HepG2 (cell line): Measurements from ENCODE around the gene FOXG1. TPM values are rescaled to one million over a fixed set of nuclear protein-coding genes. Genes with fewer than 3 reads are reported as not detected.

Source experiments
- ATAC-seq: fragments of 200-7000 bp; cut with Tn5 transposase; 3 replicates; pipeline ENCODE4 v1.9.1; 2020; ENCODE audit warnings: mild to moderate bottlenecking, moderate library complexity
- BruUV-seq: library from RNA; stranded (reverse); fragments of 400-500 nt; replicated peaks from 2 replicates; lab custom pipeline; 2021; lab: Mats Ljungman, UMichigan
- CTCF ChIA-PET: fragments of 300-600 bp; formaldehyde crosslinking; extraction: SDS; loops from one replicate; lab custom pipeline; 2021; ENCODE audit warnings: low total read pairs, inconsistent platforms, low intra/inter-chr PET ratio; lab: Yijun Ruan, JAX
- POLR2A ChIA-PET: fragments of 350-600 bp; sonication (Branson Sonifier 250); formaldehyde crosslinking; loops from one replicate; lab custom pipeline; 2020; ENCODE audit warnings: antibody characterized with exemption, inconsistent platforms; lab: Yijun Ruan, JAX
- DNase-seq: peaks from one replicate; pipeline ENCODE4 v3.0.0-alpha.2; 2015; ENCODE audit warnings: low spot score
- FAIRE-seq: peaks from 3 replicates; lab custom pipeline; 2011; peaks lifted over from hg19 to GRCh38; lab: Jason Lieb, UNC
- H2AFZ ChIP-seq: one replicate; pipeline ENCODE4 v1.6.1; 2011; ENCODE audit warnings: low read length, inconsistent platforms
- H3K27ac ChIP-seq: fragments of 300-600 bp; 3 replicates; pipeline ENCODE4 v1.8.0; 2011; ENCODE audit warnings: mixed run types, mild to moderate bottlenecking, mixed read lengths, low read length, inconsistent platforms; ENCODE audit not compliant: insufficient read depth; ENCODE audit errors: extremely low read length
- H3K27me3 ChIP-seq, 2 experiments: fragments of 200-600 bp in 1 of 2; 2 replicates in 1 of 2; 3 replicates in 1 of 2; pipeline versions ENCODE4 v1.6.0 to v1.8.0; 2011; ENCODE audit warnings: low read length in 2 of 2, mild to moderate bottlenecking in 2 of 2, moderate library complexity in 2 of 2, inconsistent platforms in 1 of 2; ENCODE audit not compliant: insufficient read depth in 2 of 2, control insufficient read depth in 1 of 2
- H3K36me3 ChIP-seq, 2 experiments: fragments of 200-600 bp in 1 of 2; replicated peaks in 1 of 2; 2 replicates in 1 of 2; 3 replicates in 1 of 2; pipeline versions ENCODE4 v1.5.1 to v1.8.0; 2011; ENCODE audit warnings: low read length in 2 of 2, inconsistent platforms in 1 of 2; ENCODE audit not compliant: insufficient read depth in 2 of 2, control insufficient read depth in 1 of 2
- H3K4me1 ChIP-seq: 2 replicates; pipeline ENCODE4 v1.5.1; 2012; ENCODE audit warnings: low read length, inconsistent platforms; ENCODE audit not compliant: insufficient read depth
- H3K4me2 ChIP-seq: 2 replicates; pipeline ENCODE4 v1.6.0; 2011; ENCODE audit warnings: low read depth, low read length, inconsistent platforms
- H3K4me3 ChIP-seq, 3 experiments: fragments of 200-600 bp in 1 of 3; sonication (generic), shearing (Covaris generic) in 1 of 3; replicated peaks in 1 of 3; 2 replicates each; pipeline ENCODE4 v1.5.1; 2011 to 2016; ENCODE audit warnings: low read length in 3 of 3, inconsistent platforms in 2 of 3, low read depth in 2 of 3, mild to moderate bottlenecking in 2 of 3, control low read depth in 1 of 3, mixed read lengths in 1 of 3; ENCODE audit not compliant: insufficient read depth in 1 of 3
- H3K79me2 ChIP-seq: one replicate; pipeline ENCODE4 v1.6.1; 2011; ENCODE audit warnings: low read length, inconsistent platforms; ENCODE audit not compliant: insufficient read depth
- H3K9ac ChIP-seq: 2 replicates; pipeline ENCODE4 v1.6.0; 2011; ENCODE audit warnings: mild to moderate bottlenecking, low read depth, low read length, inconsistent platforms; ENCODE audit not compliant: insufficient read depth
- H3K9me3 ChIP-seq: 2 replicates; pipeline ENCODE4 v1.5.1; 2012; ENCODE audit warnings: mild to moderate bottlenecking, low read length
- H4K20me1 ChIP-seq: 2 replicates; pipeline ENCODE4 v1.6.0; 2011; ENCODE audit warnings: inconsistent platforms, mild to moderate bottlenecking, low read length, moderate library complexity; ENCODE audit not compliant: insufficient read depth
- GABPA ChIP-seq, 2 experiments: IDR thresholded peaks; 2 replicates each; pipeline ENCODE4 v1.6.1; 2011 to 2016; ENCODE audit warnings: low read depth in 2 of 2, low read length in 1 of 2, missing biosample characterization in 1 of 2, missing genetic modification characterization in 1 of 2
- GABPB1 ChIP-seq: IDR thresholded peaks from 2 replicates; pipeline ENCODE4 v1.6.1; 2016; ENCODE audit warnings: mild to moderate bottlenecking, missing genetic modification reagents, moderate library complexity, missing compliant biosample characterization
- KLF15 ChIP-seq: sonication (generic); formaldehyde crosslinking; IDR thresholded peaks from 2 replicates; pipeline ENCODE4 v1.8.1; 2023; ENCODE audit warnings: borderline replicate concordance, mild to moderate bottlenecking, inconsistent platforms, missing genetic modification reagents, mixed read lengths
- MAFK ChIP-seq, 2 experiments: IDR thresholded peaks in 1 of 2; conservative IDR thresholded peaks in 1 of 2; 2 replicates each; pipeline ENCODE4 v1.6.1; 2011; ENCODE audit warnings: improper control_type of control experiment in 2 of 2, low read length in 2 of 2
- ZNF143 ChIP-seq: sonication (generic); formaldehyde crosslinking; IDR thresholded peaks from 2 replicates; pipeline ENCODE4 v1.4.0; 2020; ENCODE audit warnings: missing genetic modification reagents
- ZNF350 ChIP-seq: sonication (generic); formaldehyde crosslinking; IDR thresholded peaks from 2 replicates; pipeline ENCODE4 v1.4.0; 2020; ENCODE audit warnings: mild to moderate bottlenecking, low read depth, missing genetic modification reagents, borderline replicate concordance
- WGBS: methylation state at CpG from one replicate; pipeline ENCODE4 v1.1.6; 2017; ENCODE audit warnings: low lambda C conversion rate; 5-methylcytosine and 5-hydroxymethylcytosine counted together
- in situ Hi-C: cut with HindIII; loops from 2 replicates; pipeline ENCODE4 v1.10.0; 2017; ENCODE audit warnings: low pct_unique_long_range_greater_than_20kb; ENCODE audit not compliant: extremely low pct_ligation_motif_present
- intact Hi-C: fragments of 100-400 bp; cut with micrococcal nuclease; formaldehyde crosslinking; loops from one replicate; pipeline ENCODE4 v1.10.0; 2022; ENCODE audit not compliant: unreplicated experiment
- polyA plus RNA-seq, 8 experiments: library from polyadenylated mRNA; depleted of rRNA in 3 of 8; stranded (reverse) in 7 of 8; unstranded in 1 of 8; fragments of >200 nt; fragmentation: Illumina TruSeq in 4 of 8; extraction: Trizol in 4 of 8; gene quantifications; 2 replicates each; pipeline versions ENCODE4 v1.2.1 to v1.2.3, GENCODE V29; 2011 to 2016; ENCODE audit warnings: low read depth in 4 of 8, missing spikeins in 1 of 8, mixed read lengths in 1 of 8; ENCODE audit not compliant: insufficient read depth in 1 of 8
- total RNA-seq, 5 experiments: library from RNA; depleted of rRNA; stranded (reverse); fragments of >200 nt; fragmentation: Illumina TruSeq; extraction: Trizol; gene quantifications; 2 replicates each; pipeline ENCODE4 v1.2.3, GENCODE V29; 2016; ENCODE audit warnings: low read depth in 1 of 5
- TF ChIP-seq, protein P1 (sequence below): sonication (generic); formaldehyde crosslinking; IDR thresholded peaks from 2 replicates; pipeline ENCODE4 v1.5.1; 2020; ENCODE audit warnings: missing genetic modification reagents, mild to moderate bottlenecking, borderline replicate concordance
- TF ChIP-seq, protein P2 (sequence below): IDR thresholded peaks from 2 replicates; pipeline ENCODE4 v1.6.1; 2016; ENCODE audit warnings: missing compliant biosample characterization, missing genetic modification reagents, borderline replicate concordance

FOXG1 gene
- total and polyA plus RNA-seq, 2 of the 13 experiments (the other 11 are each of a cell fraction or from before 2014, with no cell fraction given) = not detected

DNA sequence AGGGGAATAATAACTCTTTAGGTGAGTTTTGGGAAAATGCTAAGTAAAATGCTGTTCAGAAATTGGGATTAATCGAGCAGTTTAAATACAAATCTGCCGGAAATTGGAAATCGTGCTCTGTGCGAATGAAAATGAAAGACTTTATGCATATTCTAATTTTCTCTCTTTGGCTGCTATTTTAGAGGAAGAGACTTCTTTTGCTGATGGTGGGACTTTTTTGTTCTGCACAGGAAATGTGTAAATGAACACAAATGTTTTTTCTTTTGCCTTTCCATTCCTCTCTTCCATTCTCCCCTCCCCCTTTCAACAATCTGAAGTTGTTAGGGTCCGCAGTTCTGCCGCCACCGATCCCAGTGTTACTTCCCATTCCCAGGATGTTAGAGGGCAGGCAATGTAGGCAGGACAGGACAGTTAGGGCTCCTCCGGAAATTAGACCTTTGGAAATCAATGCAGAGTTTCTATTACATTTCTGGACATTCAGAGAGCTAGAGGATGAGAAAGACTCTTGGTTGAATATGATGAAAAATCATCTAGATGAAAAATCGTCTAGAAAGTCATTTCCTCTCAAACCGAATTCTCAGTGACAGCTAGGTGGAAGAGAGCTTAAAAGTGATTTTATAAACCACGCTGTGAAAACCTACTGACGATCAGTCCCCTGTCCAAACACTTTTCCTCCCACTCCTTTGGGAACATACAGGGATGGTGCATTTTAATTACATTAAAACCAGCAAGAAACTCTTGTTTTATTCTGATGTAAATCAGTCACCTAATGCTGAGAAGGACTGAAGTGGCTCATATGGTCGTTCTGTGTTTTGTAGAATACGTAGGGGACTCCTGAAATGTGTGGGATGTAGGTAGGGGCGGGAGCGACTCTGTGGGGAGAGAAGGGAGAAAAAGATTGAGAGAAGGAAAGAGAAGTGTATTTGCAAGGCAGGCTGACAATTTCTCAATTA is 17.8 kb downstream of the FOXG1 start:
- DNase-seq = no peak
- Histone ChIP-seq H3K4me1 (no peaks in the 10 kb centered on the region), H3K9ac (no peak overlapping the region), H3K9me3 (peaks cover 30% of the 10 kb centered on the region), H4K20me1 (no peaks in the 10 kb centered on the region), H3K4me3 (no peak overlapping the region), H3K36me3 (no peaks in the 10 kb centered on the region), H2AFZ (no peak overlapping the region), H3K4me2 (no peak overlapping the region), H3K27me3 (no peaks in the 10 kb centered on the region)
- FAIRE-seq = no peak
- CTCF ChIA-PET = no interaction called here
- intact Hi-C loops = no loop called here
- no TSS peak for BruUV-seq
- WGBS = 28% methylated on average over 16 of the region's 16 CpGs
- in situ Hi-C loops = no loop called here
- no peak for TF ChIP-seq ZNF350
- TF ChIP-seq MAFK (conservative IDR thresholded peaks at IDR 0.05 in 1 of 2, IDR thresholded peaks at IDR 0.05 in 1 of 2; ENCODE audit: low read length in 2 of 2) = peak in 1 of 2 experiments; percentile 10; a peak in 1 of 4 replicates
- TF ChIP-seq, all 625 proteins: peak for 1
- Histone ChIP-seq H3K27ac (no peak overlapping the region), H3K79me2 (no peaks in the 10 kb centered on the region)
- ATAC-seq = no peak
- POLR2A ChIA-PET = no interaction called here

DNA sequence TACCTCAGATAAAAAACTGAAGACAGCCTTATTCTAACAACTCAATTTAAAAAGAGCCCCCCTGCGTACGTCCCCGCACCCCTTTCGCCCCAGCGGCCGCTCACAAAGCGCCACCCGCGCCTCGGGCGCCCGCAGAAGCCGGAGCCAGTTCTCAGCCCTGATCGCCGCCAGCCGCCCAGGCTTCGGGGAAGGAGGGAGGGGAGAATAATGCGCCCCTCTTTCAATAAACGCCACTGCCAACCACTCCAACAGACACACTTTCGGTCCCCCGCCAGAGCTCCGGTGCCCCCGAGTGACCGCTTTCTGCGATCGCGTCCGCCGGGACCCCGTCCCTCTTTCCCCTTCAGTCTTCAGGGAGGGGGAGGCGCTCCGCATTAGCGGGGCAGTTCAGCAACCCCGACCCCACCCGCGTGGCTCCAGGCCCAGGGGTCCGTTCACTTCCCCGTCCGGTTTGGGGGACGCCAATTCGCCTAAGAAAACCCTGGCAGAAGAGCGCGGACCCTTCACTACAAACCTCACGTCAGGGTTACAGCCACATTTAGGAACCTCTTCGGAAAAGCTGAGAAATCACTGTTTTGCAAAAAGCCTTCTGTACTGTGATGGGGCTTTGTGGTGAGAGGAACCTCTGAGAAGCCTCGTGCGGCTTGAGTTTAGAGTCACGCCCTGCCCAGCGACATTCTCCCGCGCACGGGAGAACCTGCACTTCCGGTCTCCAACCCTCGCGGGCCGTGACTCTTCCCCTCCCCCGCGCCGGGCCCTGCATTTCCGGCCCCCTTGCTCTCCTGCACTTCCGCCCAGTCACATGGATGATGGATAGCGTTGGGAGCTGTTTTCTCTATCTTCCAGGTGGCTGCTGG is 18.7 kb downstream of the FOXG1 start:
- Histone ChIP-seq H3K4me3 (no peak overlapping the region), H3K4me2 (no peak overlapping the region)
- no TSS peak for BruUV-seq

More for the DNA sequence above, 18.7 kb downstream of the FOXG1 start:
- Histone ChIP-seq H4K20me1 (no peaks in the 10 kb centered on the region), H3K9me3 (peaks cover 30% of the 10 kb centered on the region), H3K27me3 (no peaks in the 10 kb centered on the region), H3K4me1 (no peaks in the 10 kb centered on the region), H3K36me3 (no peaks in the 10 kb centered on the region), H3K79me2 (no peaks in the 10 kb centered on the region), H3K27ac (no peak overlapping the region), H3K9ac (no peak overlapping the region), H2AFZ (no peak overlapping the region)
- in situ Hi-C loops (no loop called here), intact Hi-C loops (no loop called here)
- FAIRE-seq = no peak
- POLR2A ChIA-PET = no interaction called here
- TF ChIP-seq, protein P1, sequence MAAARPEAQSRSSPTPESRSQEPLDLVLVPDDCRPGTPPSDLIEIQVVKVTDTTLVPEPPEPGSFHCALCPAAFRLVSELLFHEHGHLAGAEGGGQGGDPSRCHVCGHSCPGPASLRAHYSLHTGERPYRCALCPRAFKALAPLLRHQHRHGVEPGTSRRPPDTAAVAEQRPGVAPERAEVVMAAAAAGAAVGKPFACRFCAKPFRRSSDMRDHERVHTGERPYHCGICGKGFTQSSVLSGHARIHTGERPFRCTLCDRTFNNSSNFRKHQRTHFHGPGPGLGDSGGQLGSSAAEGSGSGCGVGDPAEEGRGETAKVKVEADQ (CRISPR knock-in tag) = no peak
- TF ChIP-seq, protein P2, sequence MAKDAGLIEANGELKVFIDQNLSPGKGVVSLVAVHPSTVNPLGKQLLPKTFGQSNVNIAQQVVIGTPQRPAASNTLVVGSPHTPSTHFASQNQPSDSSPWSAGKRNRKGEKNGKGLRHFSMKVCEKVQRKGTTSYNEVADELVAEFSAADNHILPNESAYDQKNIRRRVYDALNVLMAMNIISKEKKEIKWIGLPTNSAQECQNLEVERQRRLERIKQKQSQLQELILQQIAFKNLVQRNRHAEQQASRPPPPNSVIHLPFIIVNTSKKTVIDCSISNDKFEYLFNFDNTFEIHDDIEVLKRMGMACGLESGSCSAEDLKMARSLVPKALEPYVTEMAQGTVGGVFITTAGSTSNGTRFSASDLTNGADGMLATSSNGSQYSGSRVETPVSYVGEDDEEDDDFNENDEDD = peak; percentile 35; the same call in 1 of the 2 replicates
- TF ChIP-seq ZNF143 (no peak), GABPA (IDR thresholded peaks at IDR 0.05; ENCODE audit: low read depth, low read length) (peak; percentile 44), GABPA (CRISPR knock-in tag; IDR thresholded peaks at IDR 0.05; ENCODE audit: low read depth) (peak; percentile 36; the same call in 1 of the 2 replicates), GABPB1 (peak; percentile 67), KLF15 (CRISPR knock-in tag) (no peak)
- no peak for ATAC-seq
- WGBS = 74% methylated on average over 62 of the region's 62 CpGs
- no peak for DNase-seq
- CTCF ChIA-PET = no interaction called here
